SIG-M5 treated with dmso at 0.1 percent for 504 hours (cell line): Measurements from ENCODE around the gene GLCE.
"Not testable (repeated sequence)": the region's sequence is repeated elsewhere in the genome, so short reads cannot be mapped to it uniquely, and the experiment has no call there.

ENCODE experiments used
- DNase-seq: peaks from one replicate; lab custom pipeline; 2025; ENCODE audit not compliant: unreplicated experiment; lab: John Stamatoyannopoulos, UW

GLCE gene

DNA sequence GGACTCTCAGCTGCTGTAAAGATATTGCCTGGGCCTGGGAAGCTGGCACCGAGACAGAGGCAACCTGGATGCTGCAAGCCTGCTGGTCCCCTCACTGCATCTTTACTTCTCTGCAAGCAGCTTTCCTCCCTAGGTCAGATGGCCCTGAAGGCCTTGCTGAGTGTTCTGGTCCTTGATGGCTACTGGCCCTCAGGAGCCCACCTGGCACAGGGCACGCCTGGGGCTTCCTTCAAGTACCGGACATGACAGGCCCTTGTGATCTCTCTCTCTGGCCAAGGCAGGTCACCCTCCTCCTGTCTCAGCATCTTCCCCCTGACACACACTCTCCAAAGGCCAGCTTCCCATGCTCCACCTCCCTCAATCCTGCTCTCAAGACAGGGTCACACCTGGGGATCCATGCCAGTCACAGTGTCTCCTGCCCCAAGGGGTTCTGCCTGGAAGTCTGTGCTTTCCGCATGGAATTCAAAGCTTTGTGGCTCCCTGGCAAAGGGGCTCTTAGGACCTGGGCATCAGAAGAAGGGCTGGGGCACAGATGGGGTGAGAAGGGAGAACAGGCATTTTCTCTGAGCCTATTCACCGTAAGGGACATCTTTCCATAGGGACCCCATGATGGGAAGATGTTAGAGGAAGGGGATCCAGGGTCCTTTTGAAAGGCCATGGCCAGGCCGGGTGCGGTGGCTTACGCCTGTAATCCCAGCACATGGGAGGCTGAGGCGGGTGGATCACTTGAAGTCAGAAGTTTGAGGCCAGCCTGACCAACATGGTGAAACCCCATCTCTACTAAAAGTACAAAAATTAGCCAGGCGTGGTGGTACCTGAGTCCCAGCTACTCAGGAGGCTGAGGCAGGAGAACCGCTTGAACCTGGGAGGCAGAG, 133.5 kb downstream of the GLCE start:
- no peak for DNase-seq

DNA sequence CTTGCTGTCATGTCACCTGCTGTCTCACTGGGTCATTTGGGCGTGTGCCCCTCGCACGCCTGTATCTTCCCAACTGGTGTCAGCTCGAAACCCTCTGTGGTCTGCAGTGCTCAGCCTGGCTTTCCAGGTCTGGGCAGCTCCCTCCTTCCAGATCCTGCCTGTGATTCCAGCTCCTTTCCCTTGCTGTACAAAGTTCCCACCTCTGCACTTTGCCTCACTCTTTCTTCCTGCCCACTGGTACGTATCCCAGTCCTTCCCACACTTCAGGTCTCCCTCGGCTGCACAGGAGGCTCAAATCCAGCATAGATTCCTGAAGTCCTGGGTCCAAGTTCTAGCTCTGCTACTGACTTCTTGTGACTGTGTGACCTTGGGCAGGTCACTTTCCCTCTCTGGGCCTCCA, 136.2 kb downstream of the GLCE start:
- no peak for DNase-seq

DNA sequence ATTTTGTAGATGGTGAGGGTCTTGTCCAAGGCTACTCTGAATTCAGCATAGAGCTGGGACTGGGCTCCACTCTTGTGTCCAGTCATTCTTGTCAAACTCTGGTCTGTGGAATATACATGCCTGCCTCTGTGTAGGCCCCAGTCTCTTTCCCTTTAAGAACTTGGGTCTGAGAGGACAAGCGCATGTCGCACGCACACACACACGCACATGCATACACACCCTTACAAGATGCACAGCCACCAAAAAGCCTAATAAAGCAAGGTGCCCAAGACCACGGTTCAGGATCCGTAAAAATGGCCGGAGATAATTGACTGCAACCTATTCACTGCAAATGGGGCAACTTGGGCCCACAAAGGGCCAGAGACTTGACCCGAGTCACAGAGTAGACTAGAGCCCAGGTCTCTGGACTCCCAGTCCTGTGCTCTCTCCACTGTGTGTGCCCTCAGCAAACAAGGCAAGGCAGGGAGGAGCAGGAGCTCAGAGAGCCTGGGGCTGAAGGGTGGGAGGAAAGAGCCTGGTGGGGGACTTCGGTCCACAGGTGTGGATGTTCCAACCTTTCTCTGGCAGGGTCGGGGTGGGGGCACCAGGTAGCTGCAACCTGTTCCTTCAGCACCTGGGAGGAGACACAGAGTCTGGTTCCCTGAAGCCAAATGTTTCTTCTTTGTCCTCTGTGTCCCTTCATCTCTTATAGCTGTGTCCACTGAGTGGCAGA, 137.4 kb downstream of the GLCE start:
- DNase-seq: no peak

DNA sequence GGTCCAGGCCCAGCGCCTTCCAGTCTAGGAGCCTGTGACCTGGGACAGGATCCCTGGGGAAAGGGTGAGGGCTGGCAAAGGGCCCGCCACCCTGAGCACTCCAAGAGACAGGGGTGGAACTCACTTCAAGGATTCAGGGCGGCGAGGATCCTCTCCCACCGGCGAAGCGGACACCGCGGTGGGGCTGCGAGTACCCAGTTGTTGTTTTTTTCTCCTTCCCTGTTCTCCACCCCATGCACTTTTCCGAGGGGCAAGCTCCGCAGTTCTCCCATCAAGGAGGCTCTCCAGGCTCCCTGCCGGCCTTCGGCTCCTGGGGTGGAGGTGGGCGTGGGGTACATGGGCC, 137.9 kb downstream of the GLCE start:
- no peak for DNase-seq

DNA sequence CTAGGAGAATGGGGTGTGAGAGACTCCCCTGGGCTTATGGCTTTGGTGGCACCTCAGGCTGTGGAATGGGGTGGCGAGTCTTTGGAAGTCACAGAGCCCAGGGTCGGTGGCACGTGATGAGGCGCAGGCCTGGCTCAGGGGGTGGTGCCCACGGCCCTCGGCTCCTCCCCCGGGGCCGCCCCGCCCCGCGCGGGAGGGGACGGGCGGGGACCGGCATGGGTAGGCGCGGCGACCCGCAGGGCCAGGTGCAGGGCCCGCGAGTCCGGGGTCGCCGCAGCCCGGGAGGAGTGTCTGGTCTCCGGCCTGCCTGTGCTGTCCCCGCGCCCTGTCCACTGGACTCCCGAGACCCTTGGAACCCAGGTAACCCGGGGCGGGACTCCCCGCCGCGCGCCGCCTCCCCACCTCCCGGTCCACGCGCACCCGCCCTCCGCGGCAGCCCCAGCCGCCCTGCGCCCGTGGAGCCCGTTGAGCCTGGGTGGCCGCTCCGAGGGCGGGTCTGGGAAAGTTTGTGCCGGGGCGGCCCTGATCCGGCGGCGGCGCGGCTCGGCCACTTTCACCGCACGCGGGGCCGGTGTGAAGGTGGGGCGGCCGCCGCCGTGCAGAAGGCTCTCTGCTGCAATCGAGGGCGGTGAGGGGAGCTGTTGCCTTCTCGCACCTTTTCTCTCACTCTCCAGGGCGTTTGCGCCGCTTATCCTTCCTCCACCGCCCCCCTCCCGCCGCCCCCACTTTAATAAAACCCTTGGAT, 138.4 kb downstream of the GLCE start, which contains the start of gene PAQR5:
Gene PAQR5 (plus strand): TSS at position 216 of the 745 bp plus-strand sequence. CDS start 61,169 bp downstream, outside the sequence.
- no peak for DNase-seq

DNA sequence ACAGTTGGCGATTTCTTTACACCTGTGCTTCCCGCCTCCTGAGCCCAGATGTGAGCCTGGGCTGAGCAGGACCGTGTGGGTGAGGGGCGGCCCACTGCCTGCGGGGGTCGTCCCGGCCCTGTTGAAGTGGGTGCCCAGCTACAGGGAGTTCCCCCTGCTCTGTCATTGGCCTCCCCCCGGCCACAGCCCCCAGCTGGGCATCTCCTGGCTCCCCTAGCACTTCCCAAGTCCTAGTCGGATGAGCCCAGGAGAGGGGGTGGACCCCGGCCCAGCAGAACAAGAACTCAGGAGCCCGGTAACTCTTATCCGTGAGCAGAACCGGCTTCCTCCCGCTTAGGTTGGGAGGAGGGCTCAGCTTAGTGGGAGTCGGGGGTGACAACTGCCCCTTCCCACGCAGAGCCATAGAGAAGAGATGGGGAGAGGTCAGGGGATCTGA, 139.0 kb downstream of the GLCE start:
- no peak for DNase-seq

DNA sequence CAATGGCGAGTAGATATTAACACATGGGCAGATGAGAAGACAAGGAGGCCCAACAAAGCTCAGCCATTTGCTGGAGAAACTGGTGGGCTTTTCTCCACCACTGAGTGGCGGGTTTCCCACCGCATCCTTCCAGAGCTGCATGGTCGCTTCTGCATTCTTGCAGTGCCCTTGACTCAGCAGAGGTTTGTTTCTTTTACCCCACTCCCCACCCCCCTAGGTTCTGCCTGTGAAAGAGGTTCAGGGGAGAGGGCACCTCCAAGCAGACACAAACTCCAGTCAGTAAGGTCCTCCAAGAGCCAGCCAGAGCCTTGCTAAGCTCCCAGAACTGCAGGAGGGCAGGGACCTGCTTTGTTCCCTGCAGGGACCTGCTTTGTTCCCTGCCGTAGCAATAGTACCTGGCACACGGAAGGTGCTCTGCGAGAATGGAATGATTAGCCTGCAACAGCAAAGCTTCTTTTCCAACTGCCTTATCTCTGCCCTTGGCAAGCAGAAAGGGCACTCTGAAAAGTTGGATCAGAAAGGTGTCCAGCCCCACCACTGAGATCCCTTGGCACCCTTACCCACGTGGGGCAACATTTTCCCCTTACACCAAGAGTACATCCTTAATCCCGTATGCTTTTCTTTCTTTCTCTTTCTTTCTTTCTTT, 139.6 kb downstream of the GLCE start:
- no peak for DNase-seq

DNA sequence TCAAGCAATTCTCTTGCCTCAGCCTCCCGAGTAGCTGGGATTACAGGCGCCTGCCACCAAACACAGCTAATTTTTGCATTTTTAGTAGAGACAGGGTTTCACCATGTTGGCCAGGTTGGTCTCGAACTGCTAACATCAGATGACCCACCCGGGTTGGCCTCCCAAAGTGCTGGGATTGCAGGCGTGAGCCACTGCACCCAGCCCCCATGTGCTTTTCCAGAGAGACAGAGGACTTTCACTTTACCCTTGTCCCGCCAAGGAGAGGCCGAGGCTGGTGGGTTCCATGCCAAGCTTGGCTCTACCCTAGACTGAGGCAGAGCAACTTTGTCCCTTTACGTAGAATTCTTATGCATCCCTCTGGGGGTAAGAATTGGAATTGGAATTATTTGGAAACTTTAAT, 140.7 kb downstream of the GLCE start:
- not testable (repeated sequence) for DNase-seq

DNA sequence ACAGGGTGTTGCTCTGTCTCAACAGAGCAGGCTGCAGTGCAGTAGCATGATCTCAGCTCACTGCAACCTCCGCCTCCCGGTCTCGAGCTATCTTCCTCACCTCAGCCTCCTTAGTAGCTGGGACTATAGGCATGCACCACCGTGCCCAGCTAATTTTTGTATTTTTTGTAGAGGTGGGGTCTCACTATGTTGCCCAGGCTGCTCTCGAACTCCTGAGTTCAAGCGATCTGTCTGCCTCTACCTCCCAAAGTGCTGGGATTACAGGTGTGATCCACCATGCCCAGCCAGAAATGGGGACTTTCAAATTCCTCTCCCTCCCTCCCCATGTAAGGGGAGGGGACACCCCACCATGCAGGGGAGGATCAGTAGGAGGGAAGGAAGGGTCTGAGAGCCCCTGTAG, 141.7 kb downstream of the GLCE start:
- not testable (repeated sequence) for DNase-seq

DNA sequence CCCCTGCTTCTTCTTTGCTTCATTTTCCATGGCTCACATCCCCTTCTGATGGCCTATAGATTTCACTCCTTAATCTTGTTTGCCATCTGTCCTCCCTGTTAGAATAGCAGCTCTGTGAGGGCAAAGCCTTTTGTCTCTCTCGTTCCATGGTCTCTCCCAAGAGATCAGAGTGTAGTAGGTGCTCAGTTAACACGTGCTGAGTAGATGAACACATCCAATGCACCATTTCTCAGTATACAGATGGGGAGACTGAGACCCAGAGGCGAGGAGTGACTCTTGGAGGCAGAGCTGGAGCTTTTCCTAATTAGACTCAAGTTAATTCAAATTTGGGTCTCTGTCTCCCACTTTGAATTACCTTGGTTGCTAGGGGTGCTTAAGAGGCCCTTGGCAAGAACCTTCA, 142.5 kb downstream of the GLCE start:
- no peak for DNase-seq

DNA sequence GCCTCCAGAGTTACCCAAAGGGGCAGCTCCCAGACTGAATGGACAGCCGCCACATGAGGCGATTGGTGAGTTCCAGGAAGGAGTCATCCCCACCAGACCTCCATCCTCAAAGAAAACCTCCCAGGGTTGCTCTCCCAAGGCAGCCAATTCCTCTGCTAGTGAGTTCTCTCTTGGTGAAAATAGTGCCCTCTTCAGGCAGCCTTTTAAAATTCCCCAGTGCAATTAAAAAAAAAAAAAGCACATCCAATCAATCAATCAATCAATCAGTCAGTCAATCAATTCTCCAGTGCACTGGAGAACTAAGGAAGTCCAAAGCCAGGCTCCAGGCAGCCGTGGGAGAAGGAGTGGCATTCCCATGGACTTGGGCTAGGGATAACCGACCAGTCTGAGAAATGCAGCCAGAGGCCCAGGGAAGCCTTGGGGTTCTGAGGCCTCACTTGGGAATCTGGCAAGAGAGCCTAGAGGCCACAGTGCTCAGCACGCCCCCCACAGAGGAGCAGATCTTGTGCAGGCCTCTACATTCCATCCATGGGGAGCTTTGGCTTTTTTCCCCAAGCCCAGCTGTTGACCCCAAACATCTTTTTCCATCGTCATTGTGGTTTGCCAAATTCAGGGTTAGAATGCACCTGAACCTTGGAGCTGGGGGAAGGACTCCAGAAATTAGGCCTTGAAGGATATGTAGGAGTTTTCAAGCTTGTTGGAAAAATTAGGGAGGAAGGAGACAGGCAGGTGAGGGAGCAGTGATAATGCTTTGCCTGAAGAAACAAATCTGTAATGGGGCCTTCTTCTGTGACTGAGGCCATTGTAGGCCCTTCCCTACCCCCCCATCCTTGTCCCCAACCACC, 143.1 kb downstream of the GLCE start:
- DNase-seq: no peak

DNA sequence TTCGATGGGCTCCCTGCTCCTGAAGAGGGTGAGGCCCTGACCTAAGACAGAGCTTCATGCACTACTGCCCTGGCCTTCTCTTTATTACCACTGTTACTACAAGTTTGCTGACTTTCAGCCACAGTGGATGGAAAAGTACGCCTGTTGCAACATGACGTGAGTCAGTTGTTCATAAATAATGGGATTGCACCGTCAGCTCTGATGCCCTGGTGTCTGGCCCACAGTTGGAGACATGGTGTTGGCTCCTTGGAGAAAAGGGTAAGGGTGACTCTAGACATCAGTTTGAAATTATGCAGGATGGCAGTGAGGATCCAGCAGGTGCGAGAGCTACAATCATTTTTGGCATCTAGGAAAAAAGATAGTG, 143.7 kb downstream of the GLCE start:
- DNase-seq: no peak

DNA sequence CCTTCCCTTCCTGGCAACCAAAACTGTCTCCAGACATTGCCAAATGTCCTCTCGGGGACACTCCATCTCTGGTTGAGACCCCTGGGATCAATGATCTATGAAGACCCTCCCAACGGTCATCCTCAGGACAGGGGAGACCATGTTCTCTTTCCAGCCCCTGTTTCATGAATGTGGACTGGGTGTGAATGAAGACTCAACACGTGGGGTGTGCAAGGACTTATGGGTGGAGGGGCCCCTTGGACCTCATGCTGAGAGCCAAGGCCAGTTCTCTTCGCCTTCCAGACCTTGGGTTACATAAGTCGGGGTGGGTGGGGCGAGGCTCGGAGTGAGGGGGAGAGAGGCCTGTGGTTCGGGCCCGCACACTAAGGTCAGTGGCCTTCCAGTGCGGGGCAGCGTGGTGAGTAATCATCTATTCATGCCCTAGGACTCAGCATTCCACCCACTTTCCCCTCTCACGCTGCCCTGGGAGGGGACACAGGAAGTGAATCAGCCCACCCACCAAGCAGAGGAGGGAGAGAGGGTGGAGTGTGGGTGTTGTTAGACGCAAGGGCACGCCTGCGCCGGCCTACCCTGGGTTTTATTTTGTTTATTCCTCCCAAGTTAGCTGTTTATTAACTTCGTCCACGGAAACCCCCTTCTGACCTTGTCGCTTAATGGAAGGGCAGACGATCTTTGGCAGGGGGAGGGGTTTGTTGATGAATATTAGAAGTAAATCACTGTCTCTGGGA, 144.9 kb downstream of the GLCE start:
- DNase-seq: no peak

DNA sequence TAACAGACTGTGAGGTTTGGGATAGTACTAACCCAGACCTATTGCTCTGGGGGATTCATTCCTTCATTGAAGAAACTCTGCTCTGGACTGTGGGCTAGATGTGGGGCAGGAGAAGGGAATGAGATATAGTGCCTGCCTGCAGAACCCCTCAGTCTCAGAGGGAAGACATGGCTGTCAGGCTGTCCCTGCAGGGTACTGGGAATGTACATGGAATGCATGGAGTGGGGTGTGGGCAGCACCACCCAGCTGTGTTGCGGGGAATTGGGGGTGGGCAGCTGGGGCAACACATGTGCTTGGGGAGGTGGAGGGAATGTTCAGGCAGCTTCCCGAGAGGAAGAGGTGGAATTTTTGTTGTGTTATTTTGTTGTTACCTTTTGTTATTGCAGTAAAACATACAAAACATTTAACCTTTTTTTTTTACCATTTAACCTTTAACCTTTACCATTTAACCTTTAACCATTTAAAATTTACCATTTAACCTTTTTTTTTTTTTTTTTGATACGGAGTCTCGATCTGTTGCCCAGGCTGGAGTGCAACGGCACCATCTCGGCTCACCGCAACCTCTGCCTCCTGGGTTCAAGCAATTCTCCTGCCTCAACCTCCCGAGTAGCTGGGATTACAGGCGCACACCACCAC, 145.6 kb downstream of the GLCE start:
- DNase-seq: no peak

DNA sequence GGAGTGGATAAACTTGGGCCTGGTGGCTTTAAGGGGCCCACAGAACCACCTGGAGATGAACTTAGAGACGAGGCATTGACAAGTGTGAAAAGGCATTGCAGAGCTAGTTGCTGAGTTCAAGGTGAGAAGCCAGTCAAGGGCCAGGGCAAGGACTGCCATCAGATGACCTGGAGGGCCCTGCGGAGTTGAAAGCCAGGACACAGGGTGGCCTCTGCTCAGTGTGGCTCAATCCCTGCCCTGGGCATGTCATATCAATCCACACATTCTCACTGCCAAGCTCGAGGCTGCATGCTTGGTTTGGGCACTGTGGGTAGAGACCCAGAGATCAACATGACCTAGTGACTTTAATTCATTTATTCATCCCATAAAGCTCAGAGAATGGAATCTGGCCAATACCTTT, 147.5 kb downstream of the GLCE start:
- DNase-seq: no peak

DNA sequence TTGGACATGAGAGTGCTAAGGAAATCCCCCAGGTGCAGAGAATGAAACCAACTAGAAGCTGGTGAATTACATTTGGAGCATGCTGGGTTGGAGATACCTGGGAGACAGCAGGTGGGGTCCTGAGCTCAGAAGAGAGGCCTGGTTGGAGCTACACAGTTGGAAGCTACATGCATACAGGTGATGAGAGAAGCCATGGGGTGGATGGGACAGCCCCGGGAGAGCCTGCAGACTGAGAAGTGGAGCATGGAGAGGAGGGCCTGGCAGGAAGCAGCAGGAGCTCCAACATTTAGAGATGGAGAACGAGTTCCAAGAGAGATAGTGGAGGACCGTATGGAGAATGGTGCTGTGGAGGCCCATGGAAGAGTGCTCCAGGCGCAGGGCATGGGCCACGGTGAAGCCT, 148.5 kb downstream of the GLCE start:
- no peak for DNase-seq

DNA sequence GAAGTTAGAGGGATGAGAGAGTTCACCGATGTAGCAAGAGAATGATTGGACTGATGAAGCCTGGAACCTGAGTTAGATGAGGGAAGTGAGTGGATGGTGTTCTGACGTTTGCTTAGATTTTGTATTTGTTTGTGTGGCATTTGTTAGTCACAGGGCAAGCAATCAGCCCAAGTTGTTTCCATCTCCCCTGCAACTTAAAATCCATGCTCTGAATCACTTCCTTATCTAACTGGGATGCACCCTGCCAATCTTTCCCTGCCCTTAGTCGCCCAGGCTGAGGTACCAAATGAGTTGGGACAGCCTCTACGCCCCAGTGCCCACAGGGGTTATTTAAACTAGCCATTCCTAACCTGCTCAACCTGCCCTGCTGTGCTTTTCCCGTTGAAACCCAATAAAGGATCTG, 150.9 kb downstream of the GLCE start:
- no peak for DNase-seq

DNA sequence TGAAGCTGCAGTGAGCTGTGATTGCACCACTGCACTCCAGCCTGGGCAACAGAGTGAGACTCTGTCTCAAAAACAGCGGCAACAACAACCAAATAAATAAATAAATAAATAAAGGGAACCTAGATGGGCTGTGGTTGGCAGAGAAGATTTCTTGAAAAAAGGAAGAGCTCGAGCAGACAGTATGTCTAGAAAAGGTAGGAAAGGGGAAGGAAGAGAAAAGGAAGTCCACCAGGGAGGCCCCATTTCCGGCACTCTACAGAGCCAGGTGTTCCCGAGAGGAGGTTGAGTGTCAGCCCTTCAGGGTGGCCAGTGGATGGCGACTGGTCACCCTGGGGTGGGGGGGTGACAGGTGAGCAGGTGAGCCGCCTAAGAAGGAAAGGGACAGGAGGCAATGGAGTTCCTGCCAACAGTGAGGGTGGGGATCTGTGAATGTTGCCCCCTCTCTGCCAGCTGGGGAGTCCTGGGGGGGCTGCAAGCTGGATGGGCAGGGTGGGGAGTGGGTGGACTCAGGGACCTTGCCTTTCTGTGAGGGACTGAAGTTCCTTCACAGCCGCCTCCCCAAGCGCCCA, 153.1 kb downstream of the GLCE start:
- no peak for DNase-seq

DNA sequence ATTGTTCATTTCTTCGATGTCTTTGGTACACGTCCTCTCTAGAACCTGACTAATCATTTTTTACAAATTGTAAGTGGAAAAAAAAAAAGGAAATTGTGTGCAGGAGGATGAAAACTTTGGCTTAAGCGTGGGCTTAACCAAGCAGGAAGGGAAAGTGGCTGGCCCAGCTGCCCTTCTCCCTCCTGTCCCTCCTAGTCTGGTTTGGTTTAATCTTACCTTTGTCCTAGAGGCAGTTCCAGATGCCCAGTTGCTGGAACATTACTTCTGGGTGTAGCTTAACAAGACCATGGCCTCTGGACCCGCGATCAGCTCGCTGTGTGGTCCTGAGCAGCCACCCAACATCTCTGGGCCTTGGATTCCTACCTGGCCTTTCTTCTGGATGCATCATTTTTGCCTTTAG, 153.7 kb downstream of the GLCE start:
- DNase-seq: no peak
